Kasumi-1 (cell line): ENCODE measurements around the gene CLMN.
"Not testable (repeated sequence)": the region's sequence is repeated elsewhere in the genome, so short reads cannot be mapped to it uniquely, and the experiment has no call there.

Experiments used
- DNase-seq, 2 experiments: peaks; one replicate each; lab custom pipeline; 2025; lab: John Stamatoyannopoulos, UW

The CLMN gene

DNA sequence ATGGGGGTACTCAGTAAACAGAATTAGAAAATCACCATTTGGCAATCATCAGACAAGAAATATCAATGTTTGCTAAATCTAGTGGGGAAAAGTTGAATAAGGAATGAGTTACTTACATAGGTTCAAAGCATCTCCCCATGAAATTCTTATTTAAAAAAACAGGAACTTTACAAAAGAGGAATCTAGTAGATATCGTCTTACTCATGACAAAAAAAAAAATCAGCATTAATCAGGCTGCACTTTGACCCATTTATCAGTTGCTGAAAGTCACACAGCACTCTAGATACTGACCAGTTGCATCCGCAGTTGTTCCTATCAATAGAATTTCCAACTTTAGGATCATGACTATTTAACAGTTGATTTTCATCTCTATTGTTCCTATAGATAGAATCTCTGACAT lies 156.6 kb downstream of the CLMN start:
- DNase-seq, result no peak

DNA sequence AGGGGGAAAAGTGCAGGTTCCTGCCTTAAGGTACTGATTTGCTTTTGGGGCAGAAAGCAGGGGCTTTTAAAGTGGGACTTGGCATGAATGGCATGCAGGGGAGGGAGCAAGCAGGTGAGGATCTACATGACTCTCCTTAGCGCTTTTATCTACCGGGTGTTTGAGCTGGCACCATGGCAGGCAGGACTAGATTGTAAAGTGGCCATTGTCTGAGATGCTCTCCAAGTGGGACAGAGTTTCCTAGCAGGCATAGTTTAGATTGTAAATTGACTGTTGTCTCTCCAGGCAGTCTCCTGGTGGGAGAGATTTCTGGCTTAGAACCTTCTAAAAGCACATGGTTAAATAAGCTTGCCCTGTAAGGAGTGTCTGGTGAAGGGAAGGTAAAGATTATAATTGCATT lies 157.1 kb downstream of the CLMN start:
- no peak for DNase-seq

DNA sequence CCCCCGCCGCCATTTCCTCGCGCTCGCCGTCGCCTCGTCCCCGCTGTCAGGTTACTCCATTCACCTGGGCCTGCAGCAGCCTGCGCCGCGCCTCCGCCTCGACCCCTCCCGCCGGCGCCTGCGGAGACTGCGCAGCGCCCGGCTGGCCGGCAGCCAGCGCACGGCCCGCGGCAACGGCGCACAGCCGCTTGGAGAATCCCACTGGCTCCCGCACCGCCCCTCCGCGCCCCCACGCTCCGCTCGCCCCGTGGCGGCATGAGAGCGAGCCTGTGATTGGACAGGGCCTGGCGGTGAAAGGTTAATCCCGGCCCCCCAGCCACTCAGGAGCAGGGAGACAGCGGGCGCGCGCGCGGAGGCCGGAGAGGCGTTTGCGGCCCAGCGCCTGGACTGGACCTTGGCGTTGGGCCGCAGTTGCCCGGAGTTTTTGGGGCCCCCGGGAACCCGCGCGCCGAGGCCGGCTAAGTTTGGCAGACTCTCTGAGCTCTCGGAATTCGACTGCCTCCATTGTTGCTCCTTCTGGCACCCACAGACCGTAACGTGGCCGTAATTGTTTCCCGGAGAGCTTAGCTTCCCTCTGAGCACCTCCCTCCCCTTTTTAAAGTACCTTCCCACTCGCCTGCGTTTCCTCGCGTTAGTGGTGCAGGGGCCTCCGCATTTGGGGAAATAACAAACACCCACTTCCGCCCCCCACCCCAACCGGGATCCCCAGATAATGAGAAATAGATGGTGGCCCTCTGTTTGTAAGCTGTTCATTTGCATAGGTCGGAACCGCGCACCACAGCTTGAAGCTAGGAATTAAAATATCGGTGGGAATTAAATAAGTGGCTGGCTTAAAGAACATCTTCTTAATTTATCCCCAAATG lies 162.2 kb downstream of the CLMN start, which contains the start of gene DICER1:
TSS of gene DICER1 (minus strand) at position 203 of the 863 bp plus-strand sequence. CDS start 24,071 bp downstream, outside the sequence.
- peak; percentile 83 to 84 for DNase-seq

DNA sequence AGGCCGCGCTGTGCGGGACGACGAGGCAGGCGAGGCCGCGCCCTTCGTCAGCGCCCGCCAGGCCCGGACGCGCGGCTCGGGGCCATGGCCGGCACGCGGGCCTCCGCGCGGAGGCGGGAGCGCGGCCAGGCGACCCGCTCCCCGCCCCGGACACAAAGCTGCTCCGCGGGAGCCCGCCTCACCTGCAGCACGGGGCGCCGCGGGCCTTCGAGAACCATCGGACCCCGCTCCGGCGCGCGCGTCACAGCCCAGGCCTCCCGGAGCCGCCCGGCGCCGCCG lies 162.7 kb downstream of the CLMN start:
- DNase-seq, result no peak

DNA sequence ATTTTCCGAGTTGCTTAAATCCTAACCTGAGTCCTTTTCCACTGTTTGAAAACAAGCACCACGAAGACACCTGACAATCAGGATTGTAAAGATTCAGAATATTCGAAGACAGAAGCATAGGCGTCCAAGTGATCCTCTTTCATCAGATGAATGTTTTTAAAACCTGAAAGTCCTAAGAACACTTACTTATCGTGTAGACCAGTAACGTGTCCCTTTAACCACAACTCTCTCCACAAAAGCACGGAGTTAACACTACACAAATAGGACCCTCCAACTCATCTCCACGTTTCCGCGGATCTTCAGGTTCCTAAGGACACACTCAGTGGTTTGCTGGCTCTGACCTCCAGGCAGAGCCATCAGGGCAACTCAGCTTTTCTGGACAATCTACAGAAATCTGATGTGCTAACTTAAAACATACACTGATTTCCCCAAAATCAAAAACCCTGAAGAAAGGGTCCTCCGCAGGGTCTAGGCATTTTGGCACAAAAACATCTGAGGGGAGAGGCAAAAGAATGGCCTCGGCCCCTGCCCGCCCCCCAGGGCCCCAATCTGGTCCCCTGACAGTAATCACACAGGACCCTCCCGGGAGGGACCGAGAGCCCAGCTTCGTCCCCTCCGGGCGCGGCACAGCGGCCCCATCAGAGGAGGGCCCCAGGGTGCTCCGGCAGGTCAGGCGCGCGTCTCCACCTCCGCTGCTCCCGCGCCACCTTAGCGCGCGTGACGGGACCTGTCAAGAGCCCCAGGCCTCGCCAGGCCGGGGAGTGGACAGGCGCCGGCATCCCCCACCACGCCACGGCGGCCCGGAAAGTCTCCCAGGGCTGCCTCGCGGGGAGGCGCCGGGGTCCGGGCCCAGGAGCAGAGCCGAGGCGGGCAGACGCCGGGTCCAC lies 163.3 kb downstream of the CLMN start:
- DNase-seq, result peak in 1 of 2 experiments; percentile 27

DNA sequence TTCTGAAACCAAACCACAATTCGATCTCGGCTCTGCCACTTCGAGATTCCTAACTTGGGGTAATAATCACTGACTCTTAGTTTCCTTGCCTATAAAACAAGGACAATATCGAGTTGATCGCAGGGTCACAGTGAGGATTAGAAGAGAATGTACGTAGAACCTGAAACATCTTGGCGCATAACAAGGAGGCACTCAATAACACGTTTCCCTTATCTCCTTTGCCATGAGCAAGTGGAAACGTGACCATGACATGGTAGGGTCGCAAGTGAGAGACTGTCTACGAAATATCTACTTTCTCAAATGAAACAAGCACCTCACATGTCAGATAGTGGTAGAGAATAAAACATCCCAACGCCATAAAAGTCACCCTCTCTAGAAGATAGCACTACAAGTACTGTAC lies 164.7 kb downstream of the CLMN start:
- no peak for DNase-seq

DNA sequence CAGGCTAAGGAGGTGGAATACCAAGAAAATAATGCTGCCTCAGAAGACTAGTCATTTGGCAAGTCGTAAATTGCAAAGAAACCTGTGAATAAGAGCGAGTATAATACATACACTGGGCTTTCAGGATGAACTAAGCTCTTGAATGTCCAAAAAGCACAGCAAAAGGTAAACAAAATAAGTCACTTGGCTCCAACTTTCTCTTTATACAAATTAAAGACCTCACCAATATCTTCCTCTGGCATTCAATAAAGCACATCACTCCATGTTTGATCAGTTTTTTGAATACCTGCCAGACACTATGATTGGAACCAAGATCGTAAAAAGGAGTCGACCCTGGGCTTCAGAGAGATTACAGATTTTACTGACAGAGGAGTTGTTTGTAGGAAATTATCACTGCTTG lies 165.8 kb downstream of the CLMN start:
- DNase-seq, result no peak

DNA sequence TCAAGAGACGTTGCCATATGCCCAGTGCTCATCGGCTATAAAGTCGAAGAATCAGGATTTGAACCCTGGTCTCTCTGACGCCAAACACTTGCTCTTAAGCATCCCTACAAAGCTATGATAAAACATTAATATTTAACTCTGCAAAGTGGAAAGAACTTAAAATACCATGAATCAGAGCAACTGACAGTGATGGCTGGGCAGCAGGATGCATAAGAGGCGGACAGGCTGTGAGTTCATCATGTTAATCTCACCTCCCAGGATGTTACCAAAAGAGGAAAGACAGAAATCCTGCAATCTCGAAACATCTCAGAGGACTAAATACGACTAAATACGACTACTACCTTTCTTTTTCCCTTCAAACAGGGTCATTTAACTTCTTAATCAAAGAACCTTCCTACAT lies 168.1 kb downstream of the CLMN start:
- DNase-seq, result no peak

DNA sequence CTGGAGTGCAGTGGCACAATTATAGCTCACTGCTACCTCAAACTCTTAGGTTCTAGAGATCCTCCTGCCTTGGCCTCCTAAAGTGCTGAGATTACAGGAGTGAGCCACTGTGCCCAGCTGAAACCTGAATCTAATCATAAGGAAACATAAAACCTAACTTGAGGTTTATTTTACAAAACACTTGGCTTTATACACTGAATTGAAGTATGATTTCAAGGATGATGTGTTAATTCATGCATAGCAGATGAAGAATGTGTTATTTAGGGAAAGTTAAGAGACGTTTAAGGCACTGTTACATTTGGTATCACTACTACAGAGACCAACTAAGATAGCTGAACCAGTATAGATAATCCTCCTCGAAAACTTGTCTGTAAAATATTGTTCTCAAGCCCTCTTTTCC lies 168.8 kb downstream of the CLMN start:
- no peak for DNase-seq

DNA sequence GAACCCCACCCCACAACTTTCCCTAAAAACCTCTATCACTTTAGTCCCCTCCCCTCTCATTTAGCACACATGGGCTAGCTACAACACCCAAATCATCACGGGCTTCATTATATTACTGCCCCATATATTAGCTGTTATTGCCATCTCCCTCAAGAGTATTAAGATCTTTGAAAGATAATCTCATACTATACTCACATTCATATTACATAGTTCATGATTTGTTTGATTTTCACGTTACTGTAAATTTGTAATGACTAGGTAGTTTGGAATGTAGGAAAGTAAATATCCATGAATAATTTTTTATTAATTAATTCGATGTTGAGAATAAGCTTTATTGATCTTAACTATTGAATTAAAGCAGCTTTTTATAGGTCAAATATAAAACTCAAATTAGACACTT lies 170.3 kb downstream of the CLMN start:
- no peak for DNase-seq

DNA sequence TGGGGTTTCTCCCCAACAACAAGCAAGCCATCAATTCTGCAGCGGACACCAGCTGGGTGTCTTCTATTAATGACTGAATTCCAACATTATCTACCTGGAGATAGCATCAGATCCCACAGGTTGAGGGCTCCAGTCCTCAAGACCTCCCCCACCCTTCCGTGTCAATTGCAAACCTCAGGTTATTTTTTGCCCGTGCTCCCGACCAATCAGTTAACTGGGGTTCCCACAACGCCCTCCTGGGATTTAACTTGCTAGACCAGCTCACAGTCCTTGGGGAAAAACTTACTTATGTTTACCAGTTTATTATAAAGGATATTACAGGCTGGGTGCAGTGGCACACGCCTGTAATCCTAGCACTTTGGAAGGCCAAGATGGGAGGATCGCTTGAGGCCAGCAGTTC lies 172.1 kb downstream of the CLMN start:
- no peak for DNase-seq

DNA sequence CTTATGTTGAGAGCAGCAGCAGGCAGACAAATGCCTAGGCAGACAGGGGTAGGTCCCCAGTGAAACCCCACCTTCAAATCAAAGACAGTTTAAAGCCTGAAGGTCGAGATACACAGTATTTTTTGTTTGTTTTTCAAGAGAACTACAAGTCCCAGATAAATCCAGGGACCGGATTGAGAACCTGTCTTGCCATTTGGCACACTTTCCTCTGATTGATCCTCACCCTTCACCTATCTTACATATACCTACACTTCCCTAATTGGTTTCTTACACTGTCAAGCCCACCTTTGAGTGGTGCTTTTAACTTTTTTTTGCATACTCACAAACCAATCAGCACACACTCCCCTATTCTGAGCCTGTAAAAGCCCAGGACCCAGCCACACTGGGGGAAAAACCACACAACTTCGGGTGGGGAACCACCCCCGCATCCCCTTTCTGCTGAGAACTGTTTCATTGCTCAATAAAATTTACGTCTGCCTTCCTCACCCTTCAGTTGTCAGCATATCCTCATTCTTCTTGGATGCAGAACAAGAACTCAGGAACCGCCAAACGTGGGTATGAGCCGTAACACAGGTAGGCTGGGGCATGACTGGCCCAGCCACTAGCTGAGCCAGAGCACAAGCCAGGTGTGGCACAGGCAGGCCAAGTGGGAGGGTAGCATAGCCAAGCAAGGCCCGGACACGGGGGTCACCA lies 173.5 kb downstream of the CLMN start:
- DNase-seq, result peak in 1 of 2 experiments; percentile 19

DNA sequence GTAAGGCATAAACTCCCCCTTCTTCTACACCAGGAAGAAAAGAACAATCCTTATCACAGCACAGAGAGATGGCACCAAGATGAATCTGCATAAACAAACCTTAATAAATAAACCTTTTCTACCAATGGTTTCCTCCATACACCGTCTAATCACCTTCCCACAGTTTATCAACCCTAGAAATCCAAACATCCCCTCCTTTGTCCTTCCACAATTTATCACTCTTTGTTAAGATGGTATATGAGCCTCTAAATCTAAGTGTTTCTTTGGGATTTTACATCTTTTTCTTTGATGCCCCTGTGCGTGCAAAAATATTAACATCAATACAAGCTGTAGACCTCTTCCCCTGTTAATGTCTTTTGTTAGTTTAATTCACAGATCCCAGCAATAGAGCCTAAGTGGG lies 174.9 kb downstream of the CLMN start:
- no peak for DNase-seq

DNA sequence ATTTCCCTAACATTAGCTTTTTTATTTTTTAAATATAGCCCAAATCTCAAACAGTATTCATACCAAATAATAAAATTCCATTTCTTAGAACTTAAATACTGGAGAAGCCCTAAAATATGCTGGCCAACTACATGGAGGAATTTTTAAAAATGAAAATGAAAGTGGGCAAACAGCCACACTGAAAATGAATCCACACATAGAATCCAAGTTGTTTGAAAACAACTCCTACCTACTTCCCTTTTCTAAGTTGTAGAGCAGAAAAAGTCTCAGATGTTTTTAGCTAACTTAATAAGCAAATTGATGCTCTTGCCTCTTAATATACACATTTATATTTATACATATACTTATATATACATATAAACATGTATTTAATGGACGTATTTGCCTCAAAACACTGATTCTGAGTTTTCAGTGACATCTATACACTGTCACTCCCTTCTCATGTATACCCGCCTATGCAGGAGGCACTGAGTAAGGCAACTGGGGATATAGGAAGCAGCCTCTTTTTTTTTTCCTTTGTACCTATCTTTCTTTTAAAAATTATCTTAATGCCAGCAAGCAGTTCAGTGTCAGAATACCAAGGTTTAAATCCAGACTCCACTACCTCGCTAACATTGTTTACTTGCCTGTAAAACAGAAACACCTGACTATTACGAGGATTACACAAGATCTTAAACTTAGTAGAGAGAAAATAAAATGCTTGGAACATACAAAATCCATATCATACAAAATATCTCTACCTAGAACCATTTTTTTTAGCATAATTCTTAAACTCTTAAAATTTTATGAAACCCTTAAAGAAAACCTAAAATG lies 175.7 kb downstream of the CLMN start:
- DNase-seq, result peak; percentile 57 to 82

DNA sequence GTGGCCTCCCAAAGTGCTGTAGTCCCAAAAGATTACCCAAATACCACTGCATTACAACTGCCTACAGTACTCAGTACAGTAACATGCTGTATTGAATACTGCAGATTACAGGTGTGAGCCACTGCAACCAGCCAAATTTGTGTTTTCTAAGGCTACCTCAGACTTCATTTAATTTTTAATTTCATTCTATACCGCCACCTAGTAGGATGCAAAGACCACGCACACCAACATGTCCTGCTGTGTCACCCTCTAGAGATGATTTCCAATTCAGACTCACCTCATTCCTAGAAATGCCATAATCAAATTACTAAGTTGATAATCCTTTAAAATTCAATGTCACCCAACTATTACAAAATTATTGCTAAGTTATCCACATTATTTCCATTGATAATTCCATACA lies 177.5 kb downstream of the CLMN start:
- no peak for DNase-seq

DNA sequence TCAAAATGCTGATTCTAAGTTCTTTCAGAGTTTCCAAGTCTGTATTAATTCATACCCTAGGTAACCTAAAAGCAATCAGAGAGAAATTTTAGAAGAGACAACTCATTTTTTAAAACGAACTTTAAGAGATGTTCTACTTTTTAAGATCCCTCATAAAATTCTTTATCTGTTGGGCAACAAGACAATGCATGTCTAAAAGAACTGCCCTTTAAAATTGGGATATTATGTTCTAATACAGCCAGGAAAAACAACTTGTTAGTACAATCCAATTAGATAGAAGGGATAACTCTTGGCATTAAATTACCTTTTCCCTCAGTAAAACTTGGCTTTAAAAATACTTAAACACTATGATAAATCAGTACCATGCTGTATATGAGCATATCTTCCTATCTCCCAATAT lies 178.0 kb downstream of the CLMN start:
- DNase-seq, result no peak

DNA sequence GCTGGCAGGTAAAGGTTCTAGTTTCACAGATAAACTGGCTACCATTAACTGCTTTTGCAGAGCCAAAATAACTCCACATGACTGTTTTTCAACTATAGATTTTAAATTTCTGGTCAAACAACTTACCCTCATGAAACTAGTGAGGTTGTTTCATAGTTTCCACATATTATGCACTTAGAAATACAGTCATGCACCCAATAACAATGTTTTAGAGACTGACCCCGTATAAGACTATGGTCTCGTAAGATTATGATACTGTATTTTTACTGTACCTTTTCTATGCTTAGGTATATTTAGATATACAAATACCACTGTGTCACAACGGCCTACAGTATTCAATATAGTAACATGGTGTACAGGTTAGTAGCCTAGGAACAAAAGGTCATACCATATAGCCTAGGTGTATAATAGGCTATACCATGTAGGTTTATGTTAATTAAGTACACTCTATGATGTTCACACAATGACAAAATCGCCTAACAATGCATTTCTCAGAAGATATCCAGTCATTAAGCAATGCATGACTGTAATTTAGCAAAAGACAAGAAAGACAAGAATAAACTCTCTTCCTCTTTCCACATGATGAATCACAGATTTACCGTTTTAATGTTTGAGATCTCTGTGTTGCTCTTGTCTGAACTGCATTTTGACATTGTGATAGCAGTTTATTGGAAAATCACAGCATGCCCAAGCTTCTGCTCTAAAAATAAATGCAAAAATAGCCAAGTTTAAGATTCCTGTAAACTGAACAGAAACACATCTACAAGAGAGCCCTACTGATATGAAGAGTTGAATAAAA lies 179.4 kb downstream of the CLMN start:
- DNase-seq, result no peak

DNA sequence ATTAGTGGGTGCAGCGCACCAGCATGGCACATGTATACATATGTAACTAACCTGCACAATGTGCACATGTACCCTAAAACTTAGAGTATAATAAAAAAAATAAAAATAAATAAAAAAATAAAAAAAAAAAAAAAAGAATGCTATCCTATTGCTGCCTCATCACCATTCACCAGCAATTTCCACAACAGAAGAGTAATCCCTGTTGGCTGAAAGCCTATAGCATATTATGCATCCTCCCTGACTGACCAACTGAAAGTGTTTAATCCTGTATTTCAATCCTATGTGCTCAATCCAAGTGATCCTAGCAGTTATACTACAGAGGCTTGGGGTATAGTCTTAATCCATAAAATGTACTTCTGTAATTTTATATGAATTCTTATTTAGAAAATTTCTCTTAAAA lies 180.8 kb downstream of the CLMN start:
- no peak for DNase-seq

DNA sequence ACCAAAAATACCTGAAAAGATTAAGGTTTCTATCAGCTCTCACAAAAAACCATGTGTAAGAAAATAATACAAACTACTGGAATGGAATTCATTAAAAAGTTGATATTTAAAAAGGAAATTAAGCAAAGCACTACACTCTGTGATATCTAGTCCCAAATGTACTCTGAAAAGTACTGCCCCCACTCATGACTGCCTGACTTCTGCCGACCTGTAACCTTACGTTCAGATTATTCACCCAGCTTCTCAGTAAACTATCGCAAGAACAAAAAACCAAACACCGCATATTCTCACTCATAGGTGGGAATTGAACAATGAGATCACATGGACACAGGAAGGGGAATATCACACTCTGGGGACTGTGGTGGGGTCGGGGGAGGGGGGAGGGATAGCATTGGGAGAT lies 181.3 kb downstream of the CLMN start:
- not testable (repeated sequence) for DNase-seq

DNA sequence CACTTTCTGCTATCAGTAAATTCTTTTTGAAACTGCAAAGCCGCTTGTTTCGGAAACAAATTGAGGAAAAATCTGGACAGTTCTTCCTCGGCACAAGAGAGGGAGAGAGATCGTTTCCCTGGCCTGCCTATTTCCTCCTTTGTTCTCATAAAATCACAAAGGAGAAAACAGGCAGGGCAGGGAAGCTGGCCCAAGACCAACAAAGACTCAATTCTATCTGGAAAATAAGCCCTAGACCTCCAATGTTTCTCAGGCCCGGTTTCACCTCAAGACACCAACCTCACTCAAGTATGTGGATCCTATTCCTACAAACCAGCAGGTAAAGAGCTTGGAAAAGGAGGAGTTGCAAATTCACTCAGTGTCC lies 181.9 kb downstream of the CLMN start:
- no peak for DNase-seq
